Measurements from ENCODE around the gene PI16. TPM values are rescaled to one million over a fixed set of nuclear protein-coding genes. Genes with fewer than 3 reads are reported as not detected.
"Not testable (repeated sequence)": the region's sequence is repeated elsewhere in the genome, so short reads cannot be mapped to it uniquely, and the experiment has no call there.

The PI16 gene
- total RNA-seq, 2 donors from 2014 or later = 0.30 to 1.7 TPM

- peak; percentile 62 to 67 for ATAC-seq
- DNase-seq (ENCODE audit: low spot score in 2 of 2) = no peak
- Mint-ChIP-seq H3K9me3 (no peaks in the 10 kb centered on the region), H3K27ac (peak overlapping the region in 1 of 2 donors; percentile 75), H3K36me3 (peaks cover 0 to 11% of the 10 kb centered on the region in 2 donors)
These were observed 28.7 kb upstream of the PI16 start for GRCh38 chr6:36925809-36926208.

DNA sequence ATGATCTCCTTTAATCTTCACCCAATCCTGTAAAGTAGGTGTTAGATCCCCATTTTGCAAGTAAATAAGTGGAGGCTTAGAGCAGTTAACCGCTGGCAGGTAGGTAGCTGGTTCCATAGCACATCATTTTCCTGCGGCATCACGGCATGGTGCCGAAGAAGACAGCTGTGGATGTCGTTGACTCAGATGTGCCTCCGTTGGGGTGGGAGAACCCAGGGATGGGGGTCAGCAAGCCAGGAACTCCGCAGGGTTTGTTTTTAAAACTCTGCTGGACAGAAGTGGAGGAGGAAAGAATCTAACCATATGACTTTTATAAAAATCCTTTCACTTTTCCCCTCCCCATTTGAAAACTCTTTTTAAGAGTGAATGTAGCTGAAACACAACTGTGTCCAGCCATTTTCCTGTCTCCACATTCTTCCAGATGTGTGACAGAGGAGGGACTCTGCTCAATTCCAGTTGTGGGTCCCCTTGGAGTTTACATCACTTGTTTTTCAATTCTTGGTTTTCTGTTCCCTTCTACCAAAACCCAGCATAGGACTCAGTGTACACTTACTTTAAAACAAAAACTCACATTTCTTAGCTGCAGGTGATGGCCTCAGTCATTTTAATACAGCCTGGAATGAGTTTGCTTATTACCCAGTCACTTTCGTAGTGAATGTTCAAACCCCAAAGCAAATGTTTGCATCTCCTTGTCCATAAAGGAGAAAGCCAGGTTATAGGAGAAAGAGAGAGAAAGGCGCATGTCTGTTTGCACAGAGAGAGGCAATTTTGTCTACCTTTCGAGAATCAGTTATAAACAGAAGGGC lies 27.6 kb upstream of the PI16 start:
- DNase-seq (ENCODE audit: low spot score in 2 of 2) = no peak
- Mint-ChIP-seq H3K9me3 (no peaks in the 10 kb centered on the region), H3K27ac (peak overlapping the region in 1 of 2 donors; percentile 53), H3K36me3 (peaks cover 0 to 6% of the 10 kb centered on the region in 2 donors)
- ATAC-seq = peak in 1 of 2 donors; percentile 85

DNA sequence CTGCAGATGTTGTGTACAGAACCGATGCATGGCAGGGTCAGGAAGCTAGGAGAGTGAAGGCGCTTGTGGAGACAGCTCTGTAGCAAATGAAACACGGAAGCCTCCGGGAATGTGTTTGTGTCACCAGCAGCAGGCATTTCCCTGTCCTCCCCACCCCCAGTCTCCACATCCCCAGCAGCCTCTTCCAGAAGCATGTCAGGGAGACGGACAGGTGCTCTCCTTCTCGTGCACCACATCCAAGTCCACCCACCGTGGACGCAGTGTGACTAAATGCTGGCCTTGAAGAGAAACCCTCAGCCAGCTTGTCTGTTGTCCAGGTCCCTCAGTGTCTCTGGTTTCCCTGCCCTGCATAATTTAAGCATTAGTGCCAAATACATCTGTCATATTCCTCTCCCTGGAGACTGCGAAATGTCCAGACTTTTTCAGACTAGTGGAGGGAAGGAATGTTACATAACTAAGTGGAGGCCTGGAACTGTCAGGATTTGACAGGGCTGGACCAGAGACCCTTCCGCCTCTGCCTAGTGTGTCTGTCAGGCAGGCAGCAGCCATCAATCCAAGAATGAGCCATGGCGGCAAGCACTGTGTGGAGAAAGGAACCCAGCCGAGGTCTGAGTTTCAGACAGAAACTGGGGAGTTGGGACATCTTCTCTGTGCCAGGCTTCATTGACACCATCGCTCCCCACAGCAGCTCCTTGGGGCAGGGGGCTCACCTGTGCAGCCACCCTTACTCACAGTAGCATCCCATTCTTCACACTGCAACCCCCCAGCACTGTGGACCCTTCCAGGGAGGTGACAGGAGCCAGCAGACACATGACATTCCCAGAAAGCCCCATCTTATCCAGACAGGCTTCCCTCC lies 26.6 kb upstream of the PI16 start:
- ATAC-seq (no peak), DNase-seq (ENCODE audit: low spot score in 2 of 2) (no peak)
- Mint-ChIP-seq H3K36me3 (peaks cover 0 to 6% of the 10 kb centered on the region in 2 donors), H3K9me3 (no peaks in the 10 kb centered on the region), H3K27ac (peak overlapping the region in 1 of 2 donors; percentile 31)

GRCh38 chr6:36928547-36928918 lies 26.0 kb upstream of the PI16 start:
- Mint-ChIP-seq H3K9me3 (no peaks in the 10 kb centered on the region), H3K27ac (peak overlapping the region in 1 of 2 donors; percentile 31), H3K36me3 (peaks cover 0 to 6% of the 10 kb centered on the region in 2 donors)
- ATAC-seq (no peak), DNase-seq (ENCODE audit: low spot score in 2 of 2) (no peak)

GRCh38 chr6:36929152-36929551 lies 25.4 kb upstream of the PI16 start:
- peaks cover 0 to 6% of the 10 kb centered on the region in 2 donors for H3K36me3 Mint-ChIP-seq
- DNase-seq (ENCODE audit: low spot score in 2 of 2) (no peak), ATAC-seq (no peak)
- H3K27ac Mint-ChIP-seq = peak overlapping the region in 1 of 2 donors; percentile 31
- H3K9me3 Mint-ChIP-seq = no peaks in the 10 kb centered on the region

- Mint-ChIP-seq H3K36me3 (peaks cover 0 to 6% of the 10 kb centered on the region in 2 donors), H3K9me3 (no peaks in the 10 kb centered on the region), H3K27ac (peak overlapping the region in 1 of 2 donors; percentile 30)
- ATAC-seq (no peak), DNase-seq (ENCODE audit: low spot score in 2 of 2) (no peak)
These were observed 24.9 kb upstream of the PI16 start for GRCh38 chr6:36929607-36930006.

- Mint-ChIP-seq H3K27ac (peak overlapping the region in 1 of 2 donors; percentile 10), H3K9me3 (no peaks in the 10 kb centered on the region), H3K36me3 (peaks cover 0 to 6% of the 10 kb centered on the region in 2 donors)
- DNase-seq (ENCODE audit: low spot score in 2 of 2) (no peak), ATAC-seq (no peak)
These were observed 24.1 kb upstream of the PI16 start for GRCh38 chr6:36930483-36930882.

DNA sequence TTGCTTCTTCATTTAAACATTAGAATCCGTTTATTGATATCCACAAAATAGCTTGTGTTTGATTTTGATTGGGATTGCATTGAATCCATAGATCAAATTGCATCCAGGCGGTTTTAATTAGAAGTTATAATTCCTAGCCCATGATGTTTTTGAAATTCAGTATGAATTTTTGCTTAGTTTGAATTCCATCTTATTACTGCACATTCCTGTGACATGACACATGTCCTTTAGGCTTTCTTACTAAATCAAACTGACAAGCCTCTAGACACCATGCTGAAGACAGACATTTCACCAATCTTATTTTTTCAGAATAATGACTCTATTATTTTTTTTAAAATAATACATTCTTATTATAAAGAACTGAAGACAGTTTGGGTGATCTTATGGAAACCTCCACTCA lies 21.4 kb upstream of the PI16 start:
- ATAC-seq = no peak
- no peak for DNase-seq (ENCODE audit: low spot score in 2 of 2)
- Mint-ChIP-seq H3K27ac (no peak overlapping the region), H3K9me3 (no peaks in the 10 kb centered on the region), H3K36me3 (no peaks in the 10 kb centered on the region)

- DNase-seq (ENCODE audit: low spot score in 2 of 2) = no peak
- no peak for ATAC-seq
- no peak overlapping the region for H3K27ac Mint-ChIP-seq
- no peaks in the 10 kb centered on the region for H3K9me3 Mint-ChIP-seq
- H3K36me3 Mint-ChIP-seq = no peaks in the 10 kb centered on the region
These were observed 21.0 kb upstream of the PI16 start for GRCh38 chr6:36933519-36933918.

GRCh38 chr6:36934901-36935300 lies 19.6 kb upstream of the PI16 start:
- H3K9me3 Mint-ChIP-seq = no peaks in the 10 kb centered on the region
- no peak overlapping the region for H3K27ac Mint-ChIP-seq
- no peaks in the 10 kb centered on the region for H3K36me3 Mint-ChIP-seq
- DNase-seq (ENCODE audit: low spot score in 2 of 2) (no peak), ATAC-seq (no peak)

GRCh38 chr6:36936824-36937223 lies 17.7 kb upstream of the PI16 start:
- no peak for DNase-seq (ENCODE audit: low spot score in 2 of 2)
- Mint-ChIP-seq H3K9me3 (no peaks in the 10 kb centered on the region), H3K36me3 (no peaks in the 10 kb centered on the region), H3K27ac (peak overlapping the region; percentile 16 to 46)
- no peak for ATAC-seq

- Mint-ChIP-seq H3K27ac (no peak overlapping the region), H3K36me3 (no peaks in the 10 kb centered on the region), H3K9me3 (no peaks in the 10 kb centered on the region)
- ATAC-seq (no peak), DNase-seq (ENCODE audit: low spot score in 2 of 2) (no peak)
These were observed 16.6 kb upstream of the PI16 start for GRCh38 chr6:36937896-36938295.

GRCh38 chr6:36938536-36938935 lies 16.0 kb upstream of the PI16 start:
- H3K9me3 Mint-ChIP-seq = no peaks in the 10 kb centered on the region
- DNase-seq (ENCODE audit: low spot score in 2 of 2) (no peak), ATAC-seq (no peak)
- no peak overlapping the region for H3K27ac Mint-ChIP-seq
- H3K36me3 Mint-ChIP-seq = no peaks in the 10 kb centered on the region

- H3K9me3 Mint-ChIP-seq; ATAC-seq; DNase-seq (ENCODE audit: low spot score in 2 of 2); H3K36me3 Mint-ChIP-seq: not testable (repeated sequence)
- peak overlapping the region in 1 of 2 donors; percentile 31 for H3K27ac Mint-ChIP-seq
These were observed 15.5 kb upstream of the PI16 start for GRCh38 chr6:36939005-36939404.

GRCh38 chr6:36940027-36940426 lies 14.5 kb upstream of the PI16 start:
- no peaks in the 10 kb centered on the region for H3K36me3 Mint-ChIP-seq
- DNase-seq (ENCODE audit: low spot score in 2 of 2) = no peak
- no peaks in the 10 kb centered on the region for H3K9me3 Mint-ChIP-seq
- no peak for ATAC-seq
- H3K27ac Mint-ChIP-seq = no peak overlapping the region

- not testable (repeated sequence) for ATAC-seq; H3K9me3 Mint-ChIP-seq; DNase-seq (ENCODE audit: low spot score in 2 of 2)
These were observed 13.0 kb upstream of the PI16 start for GRCh38 chr6:36941561-36941960.

DNA sequence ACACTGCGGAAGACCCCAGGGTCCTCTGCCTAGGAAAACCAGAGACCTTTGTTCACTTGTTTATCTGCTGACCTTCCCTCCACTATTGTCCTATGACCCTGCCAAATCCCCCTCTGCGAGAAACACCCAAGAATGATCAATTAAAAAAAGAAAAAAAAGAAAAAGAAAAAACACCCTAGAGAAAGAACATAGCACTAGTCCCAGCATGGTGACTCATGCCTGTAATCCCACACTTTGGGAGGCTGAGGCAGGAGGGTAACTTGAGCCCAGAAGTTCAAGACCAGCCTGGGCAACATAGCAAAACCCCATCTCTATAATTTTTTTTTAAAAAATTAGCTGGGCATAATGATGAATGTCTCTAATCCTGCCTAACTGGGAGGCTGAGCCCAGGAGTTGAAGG lies 12.2 kb upstream of the PI16 start:
- H3K27ac Mint-ChIP-seq; H3K36me3 Mint-ChIP-seq; H3K9me3 Mint-ChIP-seq; DNase-seq (ENCODE audit: low spot score in 2 of 2); ATAC-seq: not testable (repeated sequence)

More at GRCh38 chr6:36941561-36941960, 13.0 kb upstream of the PI16 start:
- not testable (repeated sequence) for H3K27ac Mint-ChIP-seq, H3K36me3 Mint-ChIP-seq

Data from activated naive CD4-positive, alpha-beta T cell treated with anti-CD3 and anti-CD28 coated beads, Interleukin-2, amount 50 U/mL, for 72 hours (primary cell).